IMR-90 (cell line): Measurements from ENCODE around the gene GNG7.

Experiments used
- CTCF ChIP-seq: conservative IDR thresholded peaks from 2 replicates; pipeline ENCODE4 v1.5.1; 2012; ENCODE audit warnings: mild to moderate bottlenecking, low read depth, low read length, improper control_type of control experiment
- MAZ ChIP-seq: IDR thresholded peaks from 2 replicates; pipeline ENCODE4 v1.6.1; 2012; ENCODE audit warnings: low read depth, mild to moderate bottlenecking, low read length, improper control_type of control experiment, moderate library complexity, borderline replicate concordance
- POLR2A ChIP-seq: IDR thresholded peaks from 2 replicates; pipeline ENCODE4 v1.6.1; 2012; ENCODE audit warnings: mild to moderate bottlenecking, low read depth, low read length
- RAD21 ChIP-seq: IDR thresholded peaks from 2 replicates; pipeline ENCODE4 v1.6.1; 2012; ENCODE audit warnings: low read length, improper control_type of control experiment
- RFX5 ChIP-seq: IDR thresholded peaks from 2 replicates; pipeline ENCODE4 v1.8.0; 2012; ENCODE audit warnings: low read depth, mild to moderate bottlenecking, low read length, moderate library complexity

DNA sequence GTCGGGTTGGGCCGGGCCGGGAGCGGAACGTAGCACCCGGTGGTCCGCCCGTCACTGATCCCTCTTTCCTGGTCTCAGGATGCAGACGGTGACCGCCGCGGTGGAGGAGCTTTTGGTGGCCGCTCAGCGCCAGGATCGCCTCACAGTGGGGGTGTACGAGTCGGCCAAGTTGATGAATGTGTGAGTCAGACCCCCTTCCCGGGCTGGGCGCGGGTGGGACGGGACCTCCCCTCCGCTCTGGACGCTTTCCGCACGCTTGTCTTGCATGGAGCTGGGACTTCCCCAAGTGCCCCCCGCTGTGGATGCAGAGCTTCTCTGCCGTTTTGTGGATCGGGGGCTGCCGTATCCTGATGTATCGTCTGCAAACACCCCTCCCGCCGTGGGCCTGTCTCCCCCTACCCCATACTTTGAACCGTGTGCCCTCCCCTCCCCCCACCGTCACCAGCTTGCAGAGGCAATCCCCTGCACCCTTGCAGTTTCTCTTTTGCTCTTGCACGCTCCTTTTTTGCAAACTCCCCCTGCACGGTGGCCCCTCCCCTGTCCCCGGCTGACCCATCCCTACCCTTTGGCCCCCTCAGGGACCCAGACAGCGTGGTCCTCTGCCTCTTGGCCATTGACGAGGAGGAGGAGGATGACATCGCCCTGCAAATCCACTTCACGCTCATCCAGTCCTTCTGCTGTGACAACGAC lies 225.9 kb downstream of the GNG7 start:
- TF ChIP-seq POLR2A, result peak; percentile 2; the same call in 1 of the 2 replicates
- peak; percentile 51; the same call in 1 of the 2 replicates for TF ChIP-seq MAZ
- no peak for TF ChIP-seq CTCF
- no peak for TF ChIP-seq RAD21
- no peak for TF ChIP-seq RFX5
